Activated naive CD4-positive, alpha-beta T cell treated with anti-CD3 and anti-CD28 coated beads, Interleukin-2, amount 50 U/mL, for 72 hours (primary cell): ENCODE results near the gene DPPA2. TPM values are rescaled to one million over a fixed set of nuclear protein-coding genes. Genes with fewer than 3 reads are reported as not detected.
"Not testable (repeated sequence)": the region's sequence is repeated elsewhere in the genome, so short reads cannot be mapped to it uniquely, and the experiment has no call there.

Experiments
- ATAC-seq, 2 donors: fragments of 150-1000 bp; cut with Tn5 transposase; 2 replicates each; pipeline ENCODE4 v1.10.0; 2021; ENCODE audit warnings: mild to moderate bottlenecking in 2 of 2, moderate library complexity in 2 of 2
- DNase-seq, 2 donors: peaks; one replicate each; pipeline ENCODE4 v3.0.0; 2021 to 2022; ENCODE audit warnings: low spot score in 2 of 2
- H3K27ac Mint-ChIP-seq, 2 donors: one replicate each; pipeline ENCODE4 v1.8.0; 2022; ENCODE audit warnings: mild to moderate bottlenecking in 2 of 2, mixed read lengths in 2 of 2
- H3K36me3 Mint-ChIP-seq, 2 donors: one replicate each; pipeline ENCODE4 v1.8.0; 2022; ENCODE audit warnings: mixed read lengths in 2 of 2
- H3K9me3 Mint-ChIP-seq, 2 donors: one replicate each; pipeline ENCODE4 v1.8.0; 2022; ENCODE audit warnings: mixed read lengths in 2 of 2
- total RNA-seq, 2 donors: library from RNA; stranded (reverse); gene quantifications; one replicate each; pipeline ENCODE4 v1.2.3, GENCODE V29; 2022

Gene DPPA2
- not detected for total RNA-seq

- H3K27ac Mint-ChIP-seq, result no peak within 1 kb of the TSS
- no peaks in the 10 kb centered on the region for H3K9me3 Mint-ChIP-seq
- ATAC-seq (no peak), DNase-seq (no peak)
- H3K36me3 Mint-ChIP-seq, result no peaks in the 10 kb centered on the region
Observed at GRCh38 chr3:109316162-109316730, at the start of gene DPPA2. TSS of gene DPPA2 (minus strand) at chr3:109316517. CDS start at chr3:109314542, 1,975 bp downstream.

- H3K27ac Mint-ChIP-seq, result no peak overlapping the region
- H3K9me3 Mint-ChIP-seq, result peaks cover 0 to 3% of the 10 kb centered on the region in 2 donors
- ATAC-seq (no peak), DNase-seq (no peak)
- H3K36me3 Mint-ChIP-seq, result no peaks in the 10 kb centered on the region
Observed at GRCh38 chr3:109364088-109364487, 47.8 kb upstream of the DPPA2 start.

- DNase-seq (no peak), ATAC-seq (no peak)
- H3K36me3 Mint-ChIP-seq, result no peaks in the 10 kb centered on the region
- H3K9me3 Mint-ChIP-seq, result peaks cover 0 to 3% of the 10 kb centered on the region in 2 donors
- H3K27ac Mint-ChIP-seq, result no peak overlapping the region
Observed at GRCh38 chr3:109363634-109364033, 47.3 kb upstream of the DPPA2 start.

GRCh38 chr3:109362823-109363222 lies 46.5 kb upstream of the DPPA2 start:
- DNase-seq (no peak), ATAC-seq (no peak)
- H3K9me3 Mint-ChIP-seq, result peaks cover 0 to 3% of the 10 kb centered on the region in 2 donors
- no peak overlapping the region for H3K27ac Mint-ChIP-seq
- no peaks in the 10 kb centered on the region for H3K36me3 Mint-ChIP-seq

GRCh38 chr3:109358809-109359208 lies 42.5 kb upstream of the DPPA2 start:
- H3K27ac Mint-ChIP-seq, ATAC-seq, H3K36me3 Mint-ChIP-seq, DNase-seq, H3K9me3 Mint-ChIP-seq: not testable (repeated sequence)

- no peaks in the 10 kb centered on the region for H3K9me3 Mint-ChIP-seq
- ATAC-seq (no peak), DNase-seq (no peak)
- no peak overlapping the region for H3K27ac Mint-ChIP-seq
- H3K36me3 Mint-ChIP-seq, result no peaks in the 10 kb centered on the region
Observed at GRCh38 chr3:109356442-109357155, 40.3 kb upstream of the DPPA2 start.

GRCh38 chr3:109355625-109356441 lies 39.5 kb upstream of the DPPA2 start:
- DNase-seq (no peak), ATAC-seq (no peak)
- Mint-ChIP-seq H3K36me3 (no peaks in the 10 kb centered on the region), H3K27ac (no peak overlapping the region), H3K9me3 (no peaks in the 10 kb centered on the region)

- H3K9me3 Mint-ChIP-seq, result no peaks in the 10 kb centered on the region
- no peaks in the 10 kb centered on the region for H3K36me3 Mint-ChIP-seq
Observed at GRCh38 chr3:109353057-109353456, 36.7 kb upstream of the DPPA2 start.

GRCh38 chr3:109351231-109351630 lies 34.9 kb upstream of the DPPA2 start:
- Mint-ChIP-seq H3K36me3 (no peaks in the 10 kb centered on the region), H3K27ac (no peak overlapping the region), H3K9me3 (no peaks in the 10 kb centered on the region)
- ATAC-seq, result no peak
- DNase-seq, result no peak

More at GRCh38 chr3:109353057-109353456, 36.7 kb upstream of the DPPA2 start:
- ATAC-seq (no peak), DNase-seq (no peak)
- H3K27ac Mint-ChIP-seq, result no peak overlapping the region

GRCh38 chr3:109346770-109347295 lies 30.5 kb upstream of the DPPA2 start:
- Mint-ChIP-seq H3K27ac (no peak overlapping the region), H3K9me3 (no peaks in the 10 kb centered on the region), H3K36me3 (no peaks in the 10 kb centered on the region)
- no peak for DNase-seq
- no peak for ATAC-seq

- Mint-ChIP-seq H3K36me3 (no peaks in the 10 kb centered on the region), H3K27ac (no peak overlapping the region), H3K9me3 (no peaks in the 10 kb centered on the region)
- DNase-seq (no peak), ATAC-seq (no peak)
Observed at GRCh38 chr3:109346099-109346498, 29.8 kb upstream of the DPPA2 start.

GRCh38 chr3:109339714-109340648 lies 23.7 kb upstream of the DPPA2 start:
- ATAC-seq (no peak), DNase-seq (no peak)
- Mint-ChIP-seq H3K9me3 (peaks cover 0 to 7% of the 10 kb centered on the region in 2 donors), H3K36me3 (peaks cover 8 to 16% of the 10 kb centered on the region in 2 donors), H3K27ac (no peak overlapping the region)

GRCh38 chr3:109339197-109339596 lies 22.9 kb upstream of the DPPA2 start:
- Mint-ChIP-seq H3K27ac (no peak overlapping the region), H3K36me3 (peaks cover 8 to 16% of the 10 kb centered on the region in 2 donors), H3K9me3 (peaks cover 0 to 7% of the 10 kb centered on the region in 2 donors)
- no peak for ATAC-seq
- DNase-seq, result no peak

GRCh38 chr3:109338322-109338721 lies 22.0 kb upstream of the DPPA2 start:
- H3K27ac Mint-ChIP-seq, result no peak overlapping the region
- DNase-seq (no peak), ATAC-seq (no peak)
- peaks cover 0 to 7% of the 10 kb centered on the region in 2 donors for H3K9me3 Mint-ChIP-seq
- peaks cover 8 to 16% of the 10 kb centered on the region in 2 donors for H3K36me3 Mint-ChIP-seq

GRCh38 chr3:109337393-109337792 lies 21.1 kb upstream of the DPPA2 start, which contains the start of gene DPPA4:
TSS of gene DPPA4 (minus strand) at chr3:109337546. CDS start at chr3:109337517, 29 bp downstream.
- H3K9me3 Mint-ChIP-seq, result peaks cover 0 to 7% of the 10 kb centered on the region in 2 donors
- peaks cover 8 to 16% of the 10 kb centered on the region in 2 donors for H3K36me3 Mint-ChIP-seq
- DNase-seq (no peak), ATAC-seq (no peak)
- H3K27ac Mint-ChIP-seq, result no peak within 1 kb of the TSS

GRCh38 chr3:109336291-109336861 lies 20.1 kb upstream of the DPPA2 start:
- peaks cover 8 to 16% of the 10 kb centered on the region in 2 donors for H3K36me3 Mint-ChIP-seq
- H3K27ac Mint-ChIP-seq, result no peak overlapping the region
- ATAC-seq (peak in 1 of 2 donors; percentile 53), DNase-seq (no peak)
- peaks cover 0 to 7% of the 10 kb centered on the region in 2 donors for H3K9me3 Mint-ChIP-seq
